ENCODE measurements around the gene ANKRD33. TPM values are rescaled to one million over a fixed set of nuclear protein-coding genes. Genes with fewer than 3 reads are reported as not detected.

ANKRD33 gene
- total and polyA plus RNA-seq, 2 of the 13 experiments (the other 11 are each of a cell fraction or from before 2014, with no cell fraction given) = 0.04 TPM; not detected in 1

DNA sequence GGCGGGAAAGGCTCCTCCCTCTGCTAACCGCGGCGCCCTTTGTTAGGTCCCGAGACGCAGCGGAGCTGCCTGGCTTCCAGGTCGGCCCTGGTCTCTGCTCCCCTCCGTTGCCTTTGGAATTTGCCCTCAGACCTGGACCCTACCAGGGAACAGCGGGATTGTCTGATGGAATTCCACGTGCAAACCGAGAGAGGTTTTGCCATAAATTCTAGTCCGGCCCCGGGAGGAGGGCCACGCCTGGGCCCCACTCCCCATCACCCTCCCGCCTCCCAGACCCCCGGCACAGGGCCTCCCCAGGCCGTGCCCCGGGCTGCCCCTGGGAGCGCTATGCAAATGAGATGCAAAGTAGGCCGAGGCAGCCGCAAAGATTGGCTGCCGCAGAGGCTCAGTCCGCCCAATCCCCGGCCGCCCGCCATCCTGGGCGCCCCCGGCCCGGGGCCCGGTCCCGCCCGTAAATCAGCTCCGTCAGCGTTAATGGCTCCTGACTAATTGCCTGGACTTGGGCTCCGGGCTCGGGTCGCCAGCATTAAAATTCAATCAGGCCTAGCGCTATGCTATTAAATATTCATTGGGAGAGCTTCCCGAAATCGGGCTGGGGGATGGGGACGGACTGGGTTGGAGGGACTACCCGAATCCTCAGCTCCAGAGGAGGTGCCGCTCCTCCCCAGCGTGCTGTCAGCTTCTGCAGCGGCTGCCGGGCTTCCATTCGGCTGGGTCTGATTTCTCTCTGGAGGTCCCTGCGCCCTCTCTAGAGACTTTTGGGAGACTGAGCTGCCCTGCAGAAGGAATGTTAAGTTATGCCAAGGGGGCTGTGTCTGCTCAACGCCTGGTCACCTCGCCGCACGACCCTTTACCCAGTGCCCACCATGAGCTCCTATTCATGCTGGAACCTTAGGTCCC lies 23.7 kb upstream of the ANKRD33 start (continued):
- TF ChIP-seq, protein P1, sequence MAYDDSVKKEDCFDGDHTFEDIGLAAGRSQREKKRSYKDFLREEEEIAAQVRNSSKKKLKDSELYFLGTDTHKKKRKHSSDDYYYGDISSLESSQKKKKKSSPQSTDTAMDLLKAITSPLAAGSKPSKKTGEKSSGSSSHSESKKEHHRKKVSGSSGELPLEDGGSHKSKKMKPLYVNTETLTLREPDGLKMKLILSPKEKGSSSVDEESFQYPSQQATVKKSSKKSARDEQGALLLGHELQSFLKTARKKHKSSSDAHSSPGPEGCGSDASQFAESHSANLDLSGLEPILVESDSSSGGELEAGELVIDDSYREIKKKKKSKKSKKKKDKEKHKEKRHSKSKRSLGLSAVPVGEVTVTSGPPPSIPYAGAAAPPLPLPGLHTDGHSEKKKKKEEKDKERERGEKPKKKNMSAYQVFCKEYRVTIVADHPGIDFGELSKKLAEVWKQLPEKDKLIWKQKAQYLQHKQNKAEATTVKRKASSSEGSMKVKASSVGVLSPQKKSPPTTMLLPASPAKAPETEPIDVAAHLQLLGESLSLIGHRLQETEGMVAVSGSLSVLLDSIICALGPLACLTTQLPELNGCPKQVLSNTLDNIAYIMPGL (CRISPR knock-in tag; IDR thresholded peaks at IDR 0.05; ENCODE audit: borderline replicate concordance in 1 of 2, low read depth in 1 of 2) = 0 out of 4 replicates have a peak, but pooled peaks of 1 of the 2 experiments have one; percentile 16
- TF ChIP-seq, protein P2, sequence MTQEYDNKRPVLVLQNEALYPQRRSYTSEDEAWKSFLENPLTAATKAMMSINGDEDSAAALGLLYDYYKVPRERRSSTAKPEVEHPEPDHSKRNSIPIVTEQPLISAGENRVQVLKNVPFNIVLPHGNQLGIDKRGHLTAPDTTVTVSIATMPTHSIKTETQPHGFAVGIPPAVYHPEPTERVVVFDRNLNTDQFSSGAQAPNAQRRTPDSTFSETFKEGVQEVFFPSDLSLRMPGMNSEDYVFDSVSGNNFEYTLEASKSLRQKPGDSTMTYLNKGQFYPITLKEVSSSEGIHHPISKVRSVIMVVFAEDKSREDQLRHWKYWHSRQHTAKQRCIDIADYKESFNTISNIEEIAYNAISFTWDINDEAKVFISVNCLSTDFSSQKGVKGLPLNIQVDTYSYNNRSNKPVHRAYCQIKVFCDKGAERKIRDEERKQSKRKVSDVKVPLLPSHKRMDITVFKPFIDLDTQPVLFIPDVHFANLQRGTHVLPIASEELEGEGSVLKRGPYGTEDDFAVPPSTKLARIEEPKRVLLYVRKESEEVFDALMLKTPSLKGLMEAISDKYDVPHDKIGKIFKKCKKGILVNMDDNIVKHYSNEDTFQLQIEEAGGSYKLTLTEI (CRISPR knock-in tag; conservative IDR thresholded peaks at IDR 0.05) = no peak
- 0 out of 2 replicates have a peak, but pooled peaks have one; percentile 7 for TF ChIP-seq SALL1 (CRISPR knock-in tag; IDR thresholded peaks at IDR 0.05)
- TF ChIP-seq ZNF260 (CRISPR knock-in tag; IDR thresholded peaks at IDR 0.05; ENCODE audit: borderline replicate concordance, low read depth) = no peak
- TF ChIP-seq, protein P3, sequence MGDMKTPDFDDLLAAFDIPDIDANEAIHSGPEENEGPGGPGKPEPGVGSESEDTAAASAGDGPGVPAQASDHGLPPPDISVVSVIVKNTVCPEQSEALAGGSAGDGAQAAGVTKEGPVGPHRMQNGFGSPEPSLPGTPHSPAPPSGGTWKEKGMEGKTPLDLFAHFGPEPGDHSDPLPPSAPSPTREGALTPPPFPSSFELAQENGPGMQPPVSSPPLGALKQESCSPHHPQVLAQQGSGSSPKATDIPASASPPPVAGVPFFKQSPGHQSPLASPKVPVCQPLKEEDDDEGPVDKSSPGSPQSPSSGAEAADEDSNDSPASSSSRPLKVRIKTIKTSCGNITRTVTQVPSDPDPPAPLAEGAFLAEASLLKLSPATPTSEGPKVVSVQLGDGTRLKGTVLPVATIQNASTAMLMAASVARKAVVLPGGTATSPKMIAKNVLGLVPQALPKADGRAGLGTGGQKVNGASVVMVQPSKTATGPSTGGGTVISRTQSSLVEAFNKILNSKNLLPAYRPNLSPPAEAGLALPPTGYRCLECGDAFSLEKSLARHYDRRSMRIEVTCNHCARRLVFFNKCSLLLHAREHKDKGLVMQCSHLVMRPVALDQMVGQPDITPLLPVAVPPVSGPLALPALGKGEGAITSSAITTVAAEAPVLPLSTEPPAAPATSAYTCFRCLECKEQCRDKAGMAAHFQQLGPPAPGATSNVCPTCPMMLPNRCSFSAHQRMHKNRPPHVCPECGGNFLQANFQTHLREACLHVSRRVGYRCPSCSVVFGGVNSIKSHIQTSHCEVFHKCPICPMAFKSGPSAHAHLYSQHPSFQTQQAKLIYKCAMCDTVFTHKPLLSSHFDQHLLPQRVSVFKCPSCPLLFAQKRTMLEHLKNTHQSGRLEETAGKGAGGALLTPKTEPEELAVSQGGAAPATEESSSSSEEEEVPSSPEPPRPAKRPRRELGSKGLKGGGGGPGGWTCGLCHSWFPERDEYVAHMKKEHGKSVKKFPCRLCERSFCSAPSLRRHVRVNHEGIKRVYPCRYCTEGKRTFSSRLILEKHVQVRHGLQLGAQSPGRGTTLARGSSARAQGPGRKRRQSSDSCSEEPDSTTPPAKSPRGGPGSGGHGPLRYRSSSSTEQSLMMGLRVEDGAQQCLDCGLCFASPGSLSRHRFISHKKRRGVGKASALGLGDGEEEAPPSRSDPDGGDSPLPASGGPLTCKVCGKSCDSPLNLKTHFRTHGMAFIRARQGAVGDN (CRISPR knock-in tag; IDR thresholded peaks at IDR 0.05) = peak; percentile 50
- no peak for TF ChIP-seq HNRNPH1 (optimal IDR thresholded peaks at IDR 0.05; ENCODE audit: low read depth, low read length)
- peak; percentile 51 for TF ChIP-seq TEAD3 (CRISPR knock-in tag; optimal IDR thresholded peaks at IDR 0.05; ENCODE audit: borderline replicate concordance)
- peak; percentile 43 for TF ChIP-seq HDAC1 (CRISPR knock-in tag; IDR thresholded peaks at IDR 0.05)
- TF ChIP-seq MAZ (IDR thresholded peaks at IDR 0.05; ENCODE audit: borderline replicate concordance, low read depth, low read length) = 0 out of 2 replicates have a peak, but pooled peaks have one; percentile 29
- no peak for TF ChIP-seq MAZ (CRISPR knock-in tag; IDR thresholded peaks at IDR 0.05; ENCODE audit: low read depth)
- no peak for TF ChIP-seq NCOA1 (CRISPR knock-in tag; IDR thresholded peaks at IDR 0.05)
- peak; percentile 62 to 68 for TF ChIP-seq MAFK (conservative IDR thresholded peaks at IDR 0.05 in 1 of 2, IDR thresholded peaks at IDR 0.05 in 1 of 2; ENCODE audit: low read length in 2 of 2)
- TF ChIP-seq NRL (CRISPR knock-in tag; IDR thresholded peaks at IDR 0.05; ENCODE audit: borderline replicate concordance) = no peak
- TF ChIP-seq ZMYM2 (CRISPR knock-in tag; IDR thresholded peaks at IDR 0.05) = peak; percentile 61; the same call in 1 of the 2 replicates
- TF ChIP-seq HNF4A (CRISPR knock-in tag; IDR thresholded peaks at IDR 0.05) = peak; percentile 83
- no peak for TF ChIP-seq TCF12 (IDR thresholded peaks at IDR 0.05)
- TF ChIP-seq TCF12 (CRISPR knock-in tag; IDR thresholded peaks at IDR 0.05) = no peak
- TF ChIP-seq REL (CRISPR knock-in tag; conservative IDR thresholded peaks at IDR 0.05) = no peak
- TF ChIP-seq PLRG1 (conservative IDR thresholded peaks at IDR 0.05) = no peak
